CD14-positive monocyte (primary cell): ENCODE data around the gene BCL2. TPM values are rescaled to one million over a fixed set of nuclear protein-coding genes. Genes with fewer than 3 reads are reported as not detected.
A peak's percentile ranks its signal among the peaks of the same experiment; 100 is the strongest.

Experiments used
- DNase-seq, 3 donors: peaks; one replicate each; pipeline ENCODE4 v3.0.0-alpha.2; 2011 to 2022
- H2AFZ ChIP-seq: 2 replicates; pipeline ENCODE4 v1.6.0; 2012; ENCODE audit warnings: mild to moderate bottlenecking, low read depth, low read length, inconsistent platforms; ENCODE audit not compliant: insufficient read depth, poor library complexity, severe bottlenecking
- H3K27ac ChIP-seq, 2 donors: 1 replicate in 1 of 2; 2 replicates in 1 of 2; pipeline ENCODE4 v1.5.1; 2012 to 2013; ENCODE audit warnings: low read length in 2 of 2, control low read depth in 1 of 2, inconsistent platforms in 1 of 2, low read depth in 1 of 2, mild to moderate bottlenecking in 1 of 2
- H3K27me3 ChIP-seq, 2 donors: one replicate each; pipeline versions ENCODE4 v1.6.0 to v1.6.1; 2011 to 2013; ENCODE audit warnings: low read length in 2 of 2; ENCODE audit not compliant: control insufficient read depth in 2 of 2, insufficient read depth in 2 of 2
- H3K36me3 ChIP-seq, 2 donors: replicated peaks in 1 of 2; 1 replicate in 1 of 2; 2 replicates in 1 of 2; pipeline versions ENCODE4 v1.5.1 to v1.6.1; 2012 to 2013; ENCODE audit warnings: low read length in 2 of 2, control low read depth in 1 of 2, inconsistent platforms in 1 of 2, mild to moderate bottlenecking in 1 of 2; ENCODE audit not compliant: insufficient read depth in 2 of 2, control insufficient read depth in 1 of 2
- H3K4me1 ChIP-seq, 2 donors: 1 replicate in 1 of 2; 2 replicates in 1 of 2; pipeline versions ENCODE4 v1.5.1 to v1.6.1; 2012 to 2013; ENCODE audit warnings: low read length in 2 of 2, control low read depth in 1 of 2, inconsistent platforms in 1 of 2, mild to moderate bottlenecking in 1 of 2, moderate library complexity in 1 of 2; ENCODE audit not compliant: insufficient read depth in 2 of 2, control insufficient read depth in 1 of 2
- H3K4me2 ChIP-seq: replicated peaks from 2 replicates; pipeline ENCODE3; 2012; ENCODE audit warnings: low read length, moderate library complexity, mild to moderate bottlenecking; ENCODE audit not compliant: poor library complexity, severe bottlenecking; ENCODE audit errors: extremely low read depth
- H3K4me3 ChIP-seq, 3 experiments: fragments of 200-600 bp in 1 of 3; sonication (generic) in 1 of 3; replicated peaks in 1 of 3; 1 replicate in 2 of 3; 2 replicates in 1 of 3; pipeline ENCODE4 v1.5.1; 2011 to 2013; ENCODE audit warnings: low read length in 3 of 3, mild to moderate bottlenecking in 3 of 3, control low read depth in 2 of 3, low read depth in 2 of 3, inconsistent platforms in 1 of 3, moderate library complexity in 1 of 3
- H3K79me2 ChIP-seq: 2 replicates; pipeline ENCODE4 v1.6.0; 2012; ENCODE audit warnings: mild to moderate bottlenecking, control low read depth, inconsistent platforms, low read length, moderate library complexity; ENCODE audit not compliant: insufficient read depth
- H3K9ac ChIP-seq: 2 replicates; pipeline ENCODE4 v1.6.0; 2017; ENCODE audit warnings: low read length, mild to moderate bottlenecking; ENCODE audit not compliant: insufficient read depth, poor library complexity, severe bottlenecking
- H3K9me3 ChIP-seq, 2 donors: replicated peaks in 1 of 2; 1 replicate in 1 of 2; 2 replicates in 1 of 2; pipeline versions ENCODE4 v1.5.1 to v1.6.1; 2012 to 2013; ENCODE audit warnings: low read length in 2 of 2, control low read depth in 1 of 2; ENCODE audit not compliant: control insufficient read depth in 1 of 2, insufficient read depth in 1 of 2
- H4K20me1 ChIP-seq: 2 replicates; pipeline ENCODE4 v1.6.0; 2012; ENCODE audit warnings: mild to moderate bottlenecking, low read length, control low read depth, moderate library complexity; ENCODE audit not compliant: insufficient read depth
- H3K27ac Mint-ChIP-seq, 7 donors: one replicate each; pipeline ENCODE4 v1.8.0; 2020; ENCODE audit warnings: mild to moderate bottlenecking in 7 of 7, mixed read lengths in 7 of 7, moderate library complexity in 6 of 7, inconsistent platforms in 2 of 7
- H3K27me3 Mint-ChIP-seq, 3 donors: one replicate each; pipeline ENCODE4 v1.8.0; 2021 to 2022; ENCODE audit warnings: low read depth in 3 of 3, mild to moderate bottlenecking in 3 of 3, mixed read lengths in 3 of 3, moderate library complexity in 3 of 3, inconsistent platforms in 1 of 3
- H3K36me3 Mint-ChIP-seq, 2 donors: one replicate each; pipeline ENCODE4 v1.8.0; 2020; ENCODE audit warnings: mixed read lengths in 2 of 2, inconsistent platforms in 1 of 2, mild to moderate bottlenecking in 1 of 2
- H3K4me1 Mint-ChIP-seq: one replicate; pipeline ENCODE4 v1.8.0; 2020; ENCODE audit warnings: mild to moderate bottlenecking, mixed read lengths
- H3K4me3 Mint-ChIP-seq, 2 donors: one replicate each; pipeline ENCODE4 v1.8.0; 2020; ENCODE audit warnings: mild to moderate bottlenecking in 2 of 2, mixed read lengths in 2 of 2, moderate library complexity in 1 of 2
- H3K9me3 Mint-ChIP-seq, 7 donors: one replicate each; pipeline ENCODE4 v1.8.0; 2020 to 2022; ENCODE audit warnings: mixed read lengths in 7 of 7, mild to moderate bottlenecking in 6 of 7, moderate library complexity in 6 of 7, inconsistent platforms in 2 of 7
- WGBS: methylation state at CpG from one replicate; pipeline ENCODE4 v1.1.5; 2013; ENCODE audit warnings: missing lambda C conversion rate; ENCODE audit not compliant: insufficient coverage; 5-methylcytosine and 5-hydroxymethylcytosine counted together
- intact Hi-C, 2 donors: fragments of 100-400 bp; cut with micrococcal nuclease; formaldehyde crosslinking; loops; one replicate each; pipeline versions ENCODE4 v1.15.0 to v1.15.1; 2023
- polyA plus RNA-seq, 3 donors: library from polyadenylated mRNA; depleted of rRNA in 1 of 3; unstranded in 2 of 3; stranded (reverse) in 1 of 3; fragments of 300-500 nt in 2 of 3; fragments of >200 nt in 1 of 3; fragmentation: Illumina TruSeq in 2 of 3; gene quantifications; 1 replicate in 2 of 3; 2 replicates in 1 of 3; pipeline ENCODE4 v1.2.3, GENCODE V29; 2012 to 2021
- TF ChIP-seq, protein P1 (sequence below): fragments of 200-600 bp; IDR thresholded peaks from one replicate; pipeline ENCODE4 v1.8.0; 2022; ENCODE audit warnings: antibody characterized with exemption, mild to moderate bottlenecking

Gene BCL2
- polyA plus RNA-seq, 3 donors: 0.58 to 2.5 (median 1.1) TPM

DNA sequence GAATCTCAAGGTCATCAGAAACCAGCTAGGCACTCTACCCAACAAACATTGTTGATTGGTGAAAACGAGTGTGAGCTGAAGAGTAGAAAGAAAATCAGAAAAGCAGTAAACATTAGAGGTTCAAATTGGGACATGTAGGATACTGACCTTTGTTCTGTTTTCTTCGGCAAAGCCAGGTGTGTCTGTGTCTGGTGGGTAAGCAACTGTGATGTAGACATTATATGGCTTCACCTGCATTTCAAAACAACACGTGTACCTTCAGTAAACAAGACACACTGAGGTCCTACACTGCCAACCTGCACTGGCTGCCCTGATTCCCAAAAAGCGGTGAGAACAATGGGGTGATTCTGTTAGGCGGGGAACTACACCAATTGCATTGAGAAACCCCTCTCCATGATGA, 24.7 kb upstream of the BCL2 start:
- Histone ChIP-seq H3K27ac (no peak overlapping the region), H3K4me1 (no peaks in the 10 kb centered on the region), H3K4me2 (no peak overlapping the region), H3K27me3 (no peaks in the 10 kb centered on the region), H3K9ac (no peak overlapping the region), H3K79me2 (no peaks in the 10 kb centered on the region), H3K9me3 (no peaks in the 10 kb centered on the region), H3K36me3 (peaks cover 39 to 81% of the 10 kb centered on the region in 2 donors), H4K20me1 (no peaks in the 10 kb centered on the region), H3K4me3 (no peak overlapping the region), H2AFZ (no peak overlapping the region)
- H3K27me3 Mint-ChIP-seq: peaks cover 0 to 2% (median 0%) of the 10 kb centered on the region in 3 donors
- intact Hi-C loops: no loop called here
- peaks cover 60 to 71% of the 10 kb centered on the region in 2 donors for H3K36me3 Mint-ChIP-seq
- no peak overlapping the region for H3K4me3 Mint-ChIP-seq
- WGBS: 94% methylated on average over 3 of the region's 5 CpGs
- H3K9me3 Mint-ChIP-seq: no peaks in the 10 kb centered on the region
- H3K27ac Mint-ChIP-seq: no peak overlapping the region
- TF ChIP-seq, protein P1, sequence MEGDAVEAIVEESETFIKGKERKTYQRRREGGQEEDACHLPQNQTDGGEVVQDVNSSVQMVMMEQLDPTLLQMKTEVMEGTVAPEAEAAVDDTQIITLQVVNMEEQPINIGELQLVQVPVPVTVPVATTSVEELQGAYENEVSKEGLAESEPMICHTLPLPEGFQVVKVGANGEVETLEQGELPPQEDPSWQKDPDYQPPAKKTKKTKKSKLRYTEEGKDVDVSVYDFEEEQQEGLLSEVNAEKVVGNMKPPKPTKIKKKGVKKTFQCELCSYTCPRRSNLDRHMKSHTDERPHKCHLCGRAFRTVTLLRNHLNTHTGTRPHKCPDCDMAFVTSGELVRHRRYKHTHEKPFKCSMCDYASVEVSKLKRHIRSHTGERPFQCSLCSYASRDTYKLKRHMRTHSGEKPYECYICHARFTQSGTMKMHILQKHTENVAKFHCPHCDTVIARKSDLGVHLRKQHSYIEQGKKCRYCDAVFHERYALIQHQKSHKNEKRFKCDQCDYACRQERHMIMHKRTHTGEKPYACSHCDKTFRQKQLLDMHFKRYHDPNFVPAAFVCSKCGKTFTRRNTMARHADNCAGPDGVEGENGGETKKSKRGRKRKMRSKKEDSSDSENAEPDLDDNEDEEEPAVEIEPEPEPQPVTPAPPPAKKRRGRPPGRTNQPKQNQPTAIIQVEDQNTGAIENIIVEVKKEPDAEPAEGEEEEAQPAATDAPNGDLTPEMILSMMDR: no peak
- H3K4me1 Mint-ChIP-seq: peaks cover 2% of the 10 kb centered on the region
- no peak for DNase-seq

- Histone ChIP-seq H3K4me3 (no peak overlapping the region), H3K36me3 (peaks cover 30 to 84% of the 10 kb centered on the region in 2 donors), H3K4me1 (no peaks in the 10 kb centered on the region), H3K4me2 (no peak overlapping the region), H3K27ac (no peak overlapping the region), H4K20me1 (no peaks in the 10 kb centered on the region), H3K79me2 (no peaks in the 10 kb centered on the region), H3K9me3 (no peaks in the 10 kb centered on the region), H3K9ac (no peak overlapping the region), H3K27me3 (no peaks in the 10 kb centered on the region), H2AFZ (no peak overlapping the region)
- peaks cover 62 to 67% of the 10 kb centered on the region in 2 donors for H3K36me3 Mint-ChIP-seq
- TF ChIP-seq, protein P1: peak; percentile 53
- intact Hi-C loops: no loop called here
- no peak overlapping the region for H3K4me3 Mint-ChIP-seq
- H3K9me3 Mint-ChIP-seq: no peaks in the 10 kb centered on the region
- 81% methylated on average over 5 of the region's 5 CpGs for WGBS
- DNase-seq: no peak
- peaks cover 2% of the 10 kb centered on the region for H3K4me1 Mint-ChIP-seq
- H3K27ac Mint-ChIP-seq: peak overlapping the region in 1 of 7 donors; percentile 28
- peaks cover 0 to 2% (median 0%) of the 10 kb centered on the region in 3 donors for H3K27me3 Mint-ChIP-seq
These were observed 22.6 kb upstream of the BCL2 start for GRCh38 chr18:63342206-63342605.
